ENCODE data around the gene MEX3C. TPM values are rescaled to one million over a fixed set of nuclear protein-coding genes. Genes with fewer than 3 reads are reported as not detected.

MEX3C gene
- total and polyA plus RNA-seq, 4 donors = 45.7 to 65.5 (median 51.3) TPM

DNA sequence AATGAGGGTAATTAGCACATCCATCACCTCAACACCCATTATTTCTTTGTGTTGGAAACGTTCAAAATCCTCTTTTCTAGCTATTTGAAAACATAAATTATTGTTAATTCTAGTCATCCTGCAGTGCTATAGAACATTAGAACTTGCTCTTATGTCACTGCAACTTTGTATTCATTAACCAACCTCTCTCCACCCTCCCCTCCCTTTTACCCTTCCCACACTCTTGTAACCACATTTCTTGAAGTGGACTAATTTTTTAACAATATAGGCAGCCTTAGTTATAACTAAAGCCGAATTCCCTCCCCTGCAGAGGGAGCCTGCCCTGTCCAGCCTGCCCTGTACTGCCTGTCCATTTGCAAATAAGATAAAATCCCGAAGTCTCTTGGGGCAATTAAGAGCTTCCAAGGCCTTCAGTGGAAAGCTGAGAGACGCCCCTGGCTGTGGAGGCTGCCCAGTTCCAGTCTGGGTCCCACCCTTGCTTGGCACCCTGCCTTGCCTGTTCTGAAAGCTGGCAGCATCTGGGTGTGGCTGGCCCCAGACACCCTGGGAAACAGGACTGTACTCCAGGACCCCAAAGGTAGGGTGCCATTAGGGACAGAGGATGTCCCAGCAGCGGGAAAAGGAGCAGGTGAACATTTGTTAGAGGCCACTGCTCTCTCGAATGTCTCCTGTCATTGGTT, 65.1 kb downstream of the MEX3C start:
- Histone ChIP-seq H3K27me3 (ENCODE audit: control insufficient read depth, insufficient read depth, low read length) (no peaks in the 10 kb centered on the region), H3K4me1 (ENCODE audit: control insufficient read depth, insufficient read depth, low read length) (peaks cover 3% of the 10 kb centered on the region), H3K36me3 (ENCODE audit: control insufficient read depth, insufficient read depth, low read length) (no peaks in the 10 kb centered on the region), H3K27ac (ENCODE audit: low read depth, low read length) (no peak overlapping the region), H3K9me3 (ENCODE audit: control insufficient read depth, insufficient read depth, low read length) (no peaks in the 10 kb centered on the region), H3K4me3 (ENCODE audit: low read depth, low read length) (no peak overlapping the region)
- DNase-seq (ENCODE audit: low read depth in 4 of 6, low spot score in 6 of 6) = no peak
- 87% methylated on average over 4 of the region's 6 CpGs for WGBS (ENCODE audit: insufficient coverage)

DNA sequence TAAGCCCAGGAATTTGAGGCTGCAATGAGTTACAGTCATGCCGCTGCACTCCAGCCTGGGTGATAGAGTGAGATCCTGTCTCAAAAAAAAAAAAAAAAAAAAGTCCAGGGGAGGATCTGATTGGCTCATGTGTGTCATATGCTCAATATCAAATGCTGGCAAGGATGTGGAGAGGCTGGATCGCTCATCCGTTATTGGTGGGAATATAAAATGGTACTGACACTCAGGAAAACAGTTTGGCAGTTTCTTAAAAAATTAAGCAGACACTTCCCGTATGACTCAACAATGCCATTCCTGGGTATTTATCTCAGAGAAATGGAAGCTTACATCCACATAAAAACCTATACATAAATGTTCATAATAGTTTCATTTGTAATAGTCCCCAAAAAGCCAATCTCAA, 68.9 kb downstream of the MEX3C start:
- no peaks in the 10 kb centered on the region for H3K36me3 ChIP-seq (ENCODE audit: control insufficient read depth, insufficient read depth, low read length)
- WGBS (ENCODE audit: insufficient coverage) = 100% methylated on average over 1 of the region's 4 CpGs

GRCh38 chr18:51127664-51128063, 69.8 kb downstream of the MEX3C start:
- WGBS (ENCODE audit: insufficient coverage) = no CpG with 5 or more reads among the region's 3 CpGs
- DNase-seq (ENCODE audit: low read depth in 4 of 6, low spot score in 6 of 6) = no peak
- H3K27me3 ChIP-seq (ENCODE audit: control insufficient read depth, insufficient read depth, low read length) = no peaks in the 10 kb centered on the region

More for the DNA sequence above, 68.9 kb downstream of the MEX3C start:
- Histone ChIP-seq H3K27me3 (ENCODE audit: control insufficient read depth, insufficient read depth, low read length) (no peaks in the 10 kb centered on the region), H3K27ac (ENCODE audit: low read depth, low read length) (no peak overlapping the region), H3K9me3 (ENCODE audit: control insufficient read depth, insufficient read depth, low read length) (no peaks in the 10 kb centered on the region), H3K4me1 (ENCODE audit: control insufficient read depth, insufficient read depth, low read length) (peaks cover under 1% of the 10 kb centered on the region), H3K4me3 (ENCODE audit: low read depth, low read length) (no peak overlapping the region)
- DNase-seq (ENCODE audit: low read depth in 4 of 6, low spot score in 6 of 6) = no peak

GRCh38 chr18:51125976-51126375, 71.5 kb downstream of the MEX3C start:
- WGBS (ENCODE audit: insufficient coverage) = 100% methylated on average over 1 of the region's 2 CpGs
- no peaks in the 10 kb centered on the region for H3K4me1 ChIP-seq (ENCODE audit: control insufficient read depth, insufficient read depth, low read length)
- no peak overlapping the region for H3K4me3 ChIP-seq (ENCODE audit: low read depth, low read length)
- H3K27ac ChIP-seq (ENCODE audit: low read depth, low read length) = no peak overlapping the region
- H3K27me3 ChIP-seq (ENCODE audit: control insufficient read depth, insufficient read depth, low read length) = no peaks in the 10 kb centered on the region
- no peak for DNase-seq (ENCODE audit: low read depth in 4 of 6, low spot score in 6 of 6)
- H3K36me3 ChIP-seq (ENCODE audit: control insufficient read depth, insufficient read depth, low read length) = no peaks in the 10 kb centered on the region
- no peaks in the 10 kb centered on the region for H3K9me3 ChIP-seq (ENCODE audit: control insufficient read depth, insufficient read depth, low read length)

More at GRCh38 chr18:51127664-51128063, 69.8 kb downstream of the MEX3C start:
- H3K4me3 ChIP-seq (ENCODE audit: low read depth, low read length) = no peak overlapping the region
- no peaks in the 10 kb centered on the region for H3K36me3 ChIP-seq (ENCODE audit: control insufficient read depth, insufficient read depth, low read length)
- no peaks in the 10 kb centered on the region for H3K4me1 ChIP-seq (ENCODE audit: control insufficient read depth, insufficient read depth, low read length)
- H3K9me3 ChIP-seq (ENCODE audit: control insufficient read depth, insufficient read depth, low read length) = no peaks in the 10 kb centered on the region
- no peak overlapping the region for H3K27ac ChIP-seq (ENCODE audit: low read depth, low read length)

Other genes with a start within 250 kb of the MEX3C start
- 10 to 100 TPM in 1 of 2 donors, 1 to 10 TPM in 1; 7.3 to 10.8 TPM for gene ELAC1, start 229.6 kb downstream of the MEX3C start, total RNA-seq
- gene ELAC1, start 229.6 kb downstream of the MEX3C start, polyA plus RNA-seq (ENCODE audit: insufficient read length in 2 of 2) = 10 to 100 TPM; 13.1 to 14.2 TPM
- gene SMAD4, start 167.5 kb downstream of the MEX3C start, total RNA-seq = 100 to 1,000 TPM in 1 of 2 donors, 10 to 100 TPM in 1; 78.6 to 129 TPM
- gene SMAD4, start 167.5 kb downstream of the MEX3C start, polyA plus RNA-seq (ENCODE audit: insufficient read length in 2 of 2) = 10 to 100 TPM; 76.5 to 91.8 TPM

All from spinal cord (tissue), 10 donors.